WERI-Rb-1 (cell line): ENCODE results near the gene ZNF593.

Source experiments
- DNase-seq: peaks from one replicate; pipeline ENCODE4 v3.0.0-alpha.2; 2020
- H3K27ac ChIP-seq: fragments of 250-450 bp; sonication (Bioruptor Pico); 2 replicates; pipeline ENCODE4 v1.5.1; 2020; ENCODE audit warnings: mild to moderate bottlenecking, moderate library complexity
- H3K27me3 ChIP-seq: fragments of 250-450 bp; sonication (Bioruptor Pico); 2 replicates; pipeline ENCODE4 v1.5.1; 2021; ENCODE audit warnings: mild to moderate bottlenecking, low read depth, moderate library complexity; ENCODE audit not compliant: insufficient read depth, severe bottlenecking
- H3K36me3 ChIP-seq: fragments of 250-450 bp; sonication (Bioruptor Pico); 2 replicates; pipeline ENCODE4 v1.5.1; 2020; ENCODE audit warnings: mild to moderate bottlenecking, moderate library complexity
- H3K4me3 ChIP-seq: 2 replicates; pipeline ENCODE4 v1.5.1; 2011; ENCODE audit warnings: low read depth, mild to moderate bottlenecking, control low read depth, low read length
- H3K9me3 ChIP-seq: fragments of 250-450 bp; sonication (Bioruptor Pico); 2 replicates; pipeline ENCODE4 v1.5.1; 2021; ENCODE audit warnings: mild to moderate bottlenecking, moderate library complexity; ENCODE audit not compliant: severe bottlenecking
- TF ChIP-seq, protein P1 (sequence below): IDR thresholded peaks from 2 replicates; pipeline ENCODE4 v1.5.1; 2011; ENCODE audit warnings: low read depth, mild to moderate bottlenecking, control low read depth, inconsistent platforms, low read length

ZNF593 gene

DNA sequence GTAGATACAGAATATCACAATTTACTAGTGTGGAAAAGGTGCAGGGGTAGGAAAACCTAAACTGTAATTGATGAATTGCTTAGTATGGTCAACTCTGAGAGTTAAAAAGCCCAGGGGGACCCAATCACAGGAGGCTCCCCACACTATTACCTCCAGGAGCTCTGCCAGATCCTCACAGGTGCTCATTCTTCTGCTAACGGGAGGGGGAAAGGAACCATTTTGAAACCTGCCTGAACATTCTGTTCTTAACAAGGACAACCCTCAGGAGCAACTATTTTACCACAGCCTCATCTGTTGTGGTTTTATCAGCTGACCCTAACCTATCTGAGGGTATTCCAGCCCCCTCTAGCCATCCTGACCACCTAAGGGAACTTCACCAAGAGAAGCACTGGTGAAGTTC lies 39.0 kb upstream of the ZNF593 start:
- TF ChIP-seq, protein P1, sequence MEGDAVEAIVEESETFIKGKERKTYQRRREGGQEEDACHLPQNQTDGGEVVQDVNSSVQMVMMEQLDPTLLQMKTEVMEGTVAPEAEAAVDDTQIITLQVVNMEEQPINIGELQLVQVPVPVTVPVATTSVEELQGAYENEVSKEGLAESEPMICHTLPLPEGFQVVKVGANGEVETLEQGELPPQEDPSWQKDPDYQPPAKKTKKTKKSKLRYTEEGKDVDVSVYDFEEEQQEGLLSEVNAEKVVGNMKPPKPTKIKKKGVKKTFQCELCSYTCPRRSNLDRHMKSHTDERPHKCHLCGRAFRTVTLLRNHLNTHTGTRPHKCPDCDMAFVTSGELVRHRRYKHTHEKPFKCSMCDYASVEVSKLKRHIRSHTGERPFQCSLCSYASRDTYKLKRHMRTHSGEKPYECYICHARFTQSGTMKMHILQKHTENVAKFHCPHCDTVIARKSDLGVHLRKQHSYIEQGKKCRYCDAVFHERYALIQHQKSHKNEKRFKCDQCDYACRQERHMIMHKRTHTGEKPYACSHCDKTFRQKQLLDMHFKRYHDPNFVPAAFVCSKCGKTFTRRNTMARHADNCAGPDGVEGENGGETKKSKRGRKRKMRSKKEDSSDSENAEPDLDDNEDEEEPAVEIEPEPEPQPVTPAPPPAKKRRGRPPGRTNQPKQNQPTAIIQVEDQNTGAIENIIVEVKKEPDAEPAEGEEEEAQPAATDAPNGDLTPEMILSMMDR = no peak

GRCh38 chr1:26132128-26132833 lies 37.4 kb upstream of the ZNF593 start:
- no peak for DNase-seq
- Histone ChIP-seq H3K27ac (no peak overlapping the region), H3K27me3 (no peaks in the 10 kb centered on the region), H3K9me3 (peaks cover 3% of the 10 kb centered on the region), H3K4me3 (no peak overlapping the region), H3K36me3 (no peaks in the 10 kb centered on the region)
- TF ChIP-seq, protein P1 = no peak

More for the DNA sequence above, 39.0 kb upstream of the ZNF593 start:
- Histone ChIP-seq H3K27me3 (no peaks in the 10 kb centered on the region), H3K36me3 (no peaks in the 10 kb centered on the region), H3K27ac (no peak overlapping the region), H3K9me3 (peaks cover 3% of the 10 kb centered on the region), H3K4me3 (no peak overlapping the region)
- DNase-seq = no peak

DNA sequence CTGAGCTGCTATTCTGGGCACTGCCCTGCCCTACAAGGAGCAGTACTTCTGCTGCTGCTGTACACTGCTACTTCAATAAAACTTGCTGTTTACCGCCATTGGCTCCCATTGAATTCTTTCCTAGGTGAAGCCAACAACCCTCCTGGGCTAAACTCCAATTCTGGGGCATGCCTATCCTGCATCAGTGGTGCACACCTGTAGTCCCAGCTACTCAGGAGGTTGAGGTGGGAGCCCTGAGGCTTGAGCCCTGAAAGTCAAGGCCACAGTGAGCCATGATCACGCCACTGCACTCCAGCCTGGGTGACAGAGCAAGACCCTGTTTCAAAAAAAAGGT lies 36.9 kb upstream of the ZNF593 start:
- peaks cover 3% of the 10 kb centered on the region for H3K9me3 ChIP-seq
- H3K27me3 ChIP-seq = no peaks in the 10 kb centered on the region
- no peak overlapping the region for H3K4me3 ChIP-seq
- TF ChIP-seq, protein P1 = no peak
- no peak for DNase-seq
- H3K27ac ChIP-seq = no peak overlapping the region
- H3K36me3 ChIP-seq = no peaks in the 10 kb centered on the region

GRCh38 chr1:26134466-26134865 lies 35.2 kb upstream of the ZNF593 start:
- Histone ChIP-seq H3K36me3 (no peaks in the 10 kb centered on the region), H3K4me3 (no peak overlapping the region), H3K9me3 (peaks cover 3% of the 10 kb centered on the region), H3K27ac (no peak overlapping the region), H3K27me3 (no peaks in the 10 kb centered on the region)
- no peak for DNase-seq
- TF ChIP-seq, protein P1 = no peak

GRCh38 chr1:26138974-26139558 lies 30.6 kb upstream of the ZNF593 start:
- H3K9me3 ChIP-seq = peaks cover 3% of the 10 kb centered on the region
- H3K27ac ChIP-seq = no peak overlapping the region
- no peak for DNase-seq
- no peak overlapping the region for H3K4me3 ChIP-seq
- H3K27me3 ChIP-seq = no peaks in the 10 kb centered on the region
- H3K36me3 ChIP-seq = no peaks in the 10 kb centered on the region
- TF ChIP-seq, protein P1 = no peak

GRCh38 chr1:26142159-26142558 lies 27.5 kb upstream of the ZNF593 start:
- H3K27me3 ChIP-seq = no peaks in the 10 kb centered on the region
- H3K27ac ChIP-seq = no peak overlapping the region
- no peak overlapping the region for H3K4me3 ChIP-seq
- no peaks in the 10 kb centered on the region for H3K36me3 ChIP-seq
- TF ChIP-seq, protein P1 = no peak
- DNase-seq = no peak
- no peaks in the 10 kb centered on the region for H3K9me3 ChIP-seq
